ENCODE data around the gene MTCH2. TPM values are rescaled to one million over a fixed set of nuclear protein-coding genes. Genes with fewer than 3 reads are reported as not detected.

Gene MTCH2
- total and polyA plus RNA-seq, 7 donors, result 75.2 to 152 (median 107) TPM

- intact Hi-C loops (cut with DNase I), result no loop called here
- Histone ChIP-seq H3K27me3 (ENCODE audit: insufficient read depth in 3 of 3, low read length in 2 of 3) (no peaks in the 10 kb centered on the region), H3K9me3 (no peaks in the 10 kb centered on the region), H3K27ac (no peak overlapping the region), H3K36me3 (ENCODE audit: insufficient read depth in 1 of 2, low read depth in 1 of 2) (peaks cover 10 to 78% of the 10 kb centered on the region in 2 donors), H3K4me3 (peak overlapping the region; percentile 100), H3K4me1 (peaks cover 39% of the 10 kb centered on the region)
- 60 to 67% (median 63%) methylated on average over 13 of the region's 13 CpGs for WGBS, 3 donors
- TF ChIP-seq, protein P1, sequence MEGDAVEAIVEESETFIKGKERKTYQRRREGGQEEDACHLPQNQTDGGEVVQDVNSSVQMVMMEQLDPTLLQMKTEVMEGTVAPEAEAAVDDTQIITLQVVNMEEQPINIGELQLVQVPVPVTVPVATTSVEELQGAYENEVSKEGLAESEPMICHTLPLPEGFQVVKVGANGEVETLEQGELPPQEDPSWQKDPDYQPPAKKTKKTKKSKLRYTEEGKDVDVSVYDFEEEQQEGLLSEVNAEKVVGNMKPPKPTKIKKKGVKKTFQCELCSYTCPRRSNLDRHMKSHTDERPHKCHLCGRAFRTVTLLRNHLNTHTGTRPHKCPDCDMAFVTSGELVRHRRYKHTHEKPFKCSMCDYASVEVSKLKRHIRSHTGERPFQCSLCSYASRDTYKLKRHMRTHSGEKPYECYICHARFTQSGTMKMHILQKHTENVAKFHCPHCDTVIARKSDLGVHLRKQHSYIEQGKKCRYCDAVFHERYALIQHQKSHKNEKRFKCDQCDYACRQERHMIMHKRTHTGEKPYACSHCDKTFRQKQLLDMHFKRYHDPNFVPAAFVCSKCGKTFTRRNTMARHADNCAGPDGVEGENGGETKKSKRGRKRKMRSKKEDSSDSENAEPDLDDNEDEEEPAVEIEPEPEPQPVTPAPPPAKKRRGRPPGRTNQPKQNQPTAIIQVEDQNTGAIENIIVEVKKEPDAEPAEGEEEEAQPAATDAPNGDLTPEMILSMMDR (IDR thresholded peaks at IDR 0.05), result no peak
- no peak for ATAC-seq
- peak in 1 of 2 donors; percentile 7 for DNase-seq
Measured at GRCh38 chr11:47577460-47578041, 64.8 kb downstream of the MTCH2 start.

DNA sequence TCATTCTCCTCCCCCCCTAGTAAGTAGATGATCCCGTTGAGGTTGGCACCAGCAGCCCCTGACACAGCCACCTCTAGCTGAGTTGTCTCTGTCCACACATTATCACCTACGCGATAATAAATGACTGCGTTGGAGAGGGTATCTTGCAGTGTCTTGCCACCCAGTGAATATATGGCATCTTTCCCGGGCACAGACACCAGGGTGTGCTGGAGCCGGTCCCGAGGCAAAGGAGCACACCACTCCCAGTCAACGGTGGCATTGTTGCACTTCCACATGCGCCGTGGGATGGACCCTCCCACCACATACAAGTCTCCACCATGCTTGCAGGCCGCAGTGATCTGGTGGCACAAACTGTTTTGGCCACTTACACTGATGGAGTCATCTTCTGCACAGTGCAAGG, 69.0 kb downstream of the MTCH2 start:
- intact Hi-C loops (cut with DNase I), result no loop called here
- H3K4me1 ChIP-seq, result peaks cover 32% of the 10 kb centered on the region

DNA sequence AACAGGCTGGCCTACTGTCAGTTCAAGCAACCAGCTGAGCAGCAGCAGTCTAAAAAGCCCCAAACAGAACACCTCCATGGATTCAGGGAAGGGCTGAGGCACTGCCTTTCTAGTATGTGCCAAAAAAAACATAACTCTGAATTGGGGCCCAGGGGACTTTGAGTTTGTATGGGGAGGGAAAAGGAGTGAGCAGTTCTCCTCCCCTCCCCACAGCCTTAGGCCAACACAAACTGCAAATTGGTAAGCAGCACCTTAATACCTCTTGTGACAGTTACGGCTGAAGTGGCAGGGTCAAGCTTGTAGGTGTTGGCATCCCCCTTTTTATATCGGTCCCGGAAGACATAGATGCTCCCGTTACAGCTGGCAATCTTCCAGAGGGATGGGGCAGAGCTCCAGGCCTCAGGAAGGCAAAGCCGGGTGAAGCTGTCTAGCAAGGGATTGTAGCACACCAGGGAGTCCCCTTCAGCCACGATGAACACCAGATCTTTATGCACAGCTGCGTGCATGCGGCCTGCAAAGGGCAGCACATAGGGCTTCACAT, 69.6 kb downstream of the MTCH2 start:
- no peaks in the 10 kb centered on the region for H3K9me3 ChIP-seq

More for the DNA sequence above, 69.0 kb downstream of the MTCH2 start:
- Histone ChIP-seq H3K4me3 (no peak overlapping the region), H3K9me3 (no peaks in the 10 kb centered on the region), H3K27ac (no peak overlapping the region), H3K36me3 (ENCODE audit: insufficient read depth in 1 of 2, low read depth in 1 of 2) (peaks cover 2 to 92% of the 10 kb centered on the region in 2 donors), H3K27me3 (ENCODE audit: insufficient read depth in 3 of 3, low read length in 2 of 3) (no peaks in the 10 kb centered on the region)
- WGBS, 3 donors, result 54 to 73% (median 59%) methylated on average over 11 of the region's 11 CpGs
- TF ChIP-seq, protein P1 (IDR thresholded peaks at IDR 0.05), result no peak
- ATAC-seq (peak in 3 of 4 donors; percentile 23 to 57 (median 30)), DNase-seq (peak in 1 of 2 donors; percentile 29)

DNA sequence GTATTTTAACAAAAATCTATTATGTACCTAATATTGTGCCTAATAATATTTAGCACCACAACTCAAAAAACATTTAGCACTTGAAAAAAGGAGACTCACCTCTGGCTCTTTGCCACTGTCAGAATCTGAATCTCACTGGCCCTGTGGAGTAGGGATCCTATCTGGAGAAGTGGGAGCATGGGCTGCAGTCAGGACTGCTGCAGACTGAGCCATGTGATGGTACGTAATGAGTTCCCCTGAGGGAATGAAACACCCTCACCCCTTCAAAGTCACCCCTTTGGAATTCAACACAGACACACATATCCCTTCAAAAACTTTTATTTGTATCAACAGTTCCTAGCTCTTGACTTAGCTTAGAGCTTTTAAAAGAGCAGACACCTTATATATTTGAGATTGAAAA, 70.5 kb downstream of the MTCH2 start:
- peaks cover 2 to 86% of the 10 kb centered on the region in 2 donors for H3K36me3 ChIP-seq (ENCODE audit: insufficient read depth in 1 of 2, low read depth in 1 of 2)
- TF ChIP-seq, protein P1 (IDR thresholded peaks at IDR 0.05), result no peak

More for the DNA sequence above, 69.6 kb downstream of the MTCH2 start:
- intact Hi-C loops (cut with DNase I), result no loop called here
- peak in 1 of 2 donors; percentile 32 for DNase-seq
- peaks cover 2 to 95% of the 10 kb centered on the region in 2 donors for H3K36me3 ChIP-seq (ENCODE audit: insufficient read depth in 1 of 2, low read depth in 1 of 2)
- no peak overlapping the region for H3K27ac ChIP-seq
- H3K4me1 ChIP-seq, result peaks cover 28% of the 10 kb centered on the region
- TF ChIP-seq, protein P1 (IDR thresholded peaks at IDR 0.05), result no peak
- no peaks in the 10 kb centered on the region for H3K27me3 ChIP-seq (ENCODE audit: insufficient read depth in 3 of 3, low read length in 2 of 3)
- ATAC-seq, result peak in 3 of 4 donors; percentile 19 to 57 (median 34)
- H3K4me3 ChIP-seq, result no peak overlapping the region
- WGBS, 3 donors, result 21 to 34% (median 22%) methylated on average over 8 of the region's 8 CpGs

More for the DNA sequence above, 70.5 kb downstream of the MTCH2 start:
- no peaks in the 10 kb centered on the region for H3K27me3 ChIP-seq (ENCODE audit: insufficient read depth in 3 of 3, low read length in 2 of 3)
- 65 to 73% (median 67%) methylated on average over 1 of the region's 1 CpG for WGBS, 3 donors
- intact Hi-C loops (cut with DNase I), result no loop called here
- H3K9me3 ChIP-seq, result no peaks in the 10 kb centered on the region
- no peak for DNase-seq
- ATAC-seq, result no peak
- no peak overlapping the region for H3K27ac ChIP-seq
- peaks cover 19% of the 10 kb centered on the region for H3K4me1 ChIP-seq
- no peak overlapping the region for H3K4me3 ChIP-seq
